IMR-90 (cell line): ENCODE measurements around the gene USP20. TPM values are rescaled to one million over a fixed set of nuclear protein-coding genes. Genes with fewer than 3 reads are reported as not detected.

ENCODE experiments used
- ATAC-seq: fragments of 200-7000 bp; cut with Tn5 transposase; 2 replicates; pipeline ENCODE4 v1.9.1; 2020; ENCODE audit warnings: low read depth, mild to moderate bottlenecking, moderate library complexity
- BruUV-seq: library from RNA; stranded (reverse); fragments of 400-500 nt; replicated peaks from 2 replicates; lab custom pipeline; 2021; lab: Mats Ljungman, UMichigan
- CTCF ChIA-PET: fragments of 300-600 bp; formaldehyde crosslinking; extraction: SDS; loops from one replicate; lab custom pipeline; 2021; ENCODE audit warnings: antibody characterized with exemption; lab: Yijun Ruan, JAX
- POLR2A ChIA-PET: fragments of 300-600 bp; sonication (Branson Sonifier 250); formaldehyde crosslinking; loops from one replicate; lab custom pipeline; 2022; ENCODE audit warnings: antibody characterized with exemption; ENCODE audit not compliant: unreplicated experiment; lab: Charles Lee
- DNase-seq: peaks from one replicate; pipeline ENCODE4 v3.0.0; 2013
- H2AFZ ChIP-seq: replicated peaks from 2 replicates; pipeline ENCODE3; 2013; ENCODE audit warnings: low read length, mild to moderate bottlenecking; ENCODE audit not compliant: poor library complexity
- H2AK5ac ChIP-seq: 2 replicates; pipeline ENCODE4 v1.6.1; 2013; ENCODE audit warnings: low read depth, low read length, inconsistent platforms
- H2AK9ac ChIP-seq: replicated peaks from 2 replicates; pipeline ENCODE3; 2013; ENCODE audit warnings: mild to moderate bottlenecking, low read depth, low read length, moderate library complexity; ENCODE audit not compliant: poor library complexity
- H2BK120ac ChIP-seq: 2 replicates; pipeline ENCODE4 v1.6.1; 2013; ENCODE audit warnings: low read depth, low read length, inconsistent platforms
- H2BK15ac ChIP-seq: 3 replicates; pipeline ENCODE4 v1.6.1; 2013; ENCODE audit warnings: low read depth, low read length, inconsistent platforms
- H2BK20ac ChIP-seq: 2 replicates; pipeline ENCODE4 v1.6.1; 2013; ENCODE audit warnings: low read depth, mild to moderate bottlenecking, inconsistent platforms, low read length, moderate library complexity
- H2BK5ac ChIP-seq: 2 replicates; pipeline ENCODE4 v1.6.1; 2013; ENCODE audit warnings: mild to moderate bottlenecking, low read depth, low read length, inconsistent platforms; ENCODE audit not compliant: poor library complexity, severe bottlenecking
- H3K14ac ChIP-seq: replicated peaks from 2 replicates; pipeline ENCODE4 v1.6.1; 2013; ENCODE audit warnings: low read depth, low read length, inconsistent platforms
- H3K18ac ChIP-seq: 2 replicates; pipeline ENCODE4 v1.6.1; 2013; ENCODE audit warnings: low read depth, low read length, control low read depth
- H3K23ac ChIP-seq: 2 replicates; pipeline ENCODE4 v1.6.1; 2013; ENCODE audit warnings: low read depth, low read length, inconsistent platforms
- H3K27ac ChIP-seq: 2 replicates; pipeline ENCODE4 v1.5.1; 2013; ENCODE audit warnings: mild to moderate bottlenecking, control low read depth, low read length; ENCODE audit not compliant: insufficient read depth
- H3K27me3 ChIP-seq: 2 replicates; pipeline ENCODE4 v1.6.1; 2013; ENCODE audit warnings: low read length; ENCODE audit not compliant: control insufficient read depth, insufficient read depth
- H3K36me3 ChIP-seq: 2 replicates; pipeline ENCODE4 v1.6.1; 2013; ENCODE audit warnings: low read length, mixed read lengths; ENCODE audit not compliant: control insufficient read depth, insufficient read depth
- H3K4ac ChIP-seq: 2 replicates; pipeline ENCODE4 v1.6.1; 2013; ENCODE audit warnings: low read depth, low read length, inconsistent platforms
- H3K4me1 ChIP-seq: 2 replicates; pipeline ENCODE4 v1.6.1; 2013; ENCODE audit warnings: low read length, mixed read lengths; ENCODE audit not compliant: control insufficient read depth, insufficient read depth
- H3K4me2 ChIP-seq: 2 replicates; pipeline ENCODE4 v1.6.1; 2013; ENCODE audit warnings: low read depth, mild to moderate bottlenecking, control low read depth, low read length, moderate library complexity
- H3K4me3 ChIP-seq: 2 replicates; pipeline ENCODE4 v1.5.1; 2013; ENCODE audit warnings: low read depth, mild to moderate bottlenecking, control low read depth, low read length, moderate library complexity; ENCODE audit not compliant: insufficient read depth
- H3K56ac ChIP-seq: 2 replicates; pipeline ENCODE4 v1.6.1; 2013; ENCODE audit warnings: low read length, inconsistent platforms; ENCODE audit not compliant: insufficient read depth; ENCODE audit errors: extremely low read depth
- H3K79me1 ChIP-seq, 2 experiments: 2 replicates each; pipeline ENCODE4 v1.6.1; 2013; ENCODE audit warnings: low read length in 2 of 2, inconsistent platforms in 1 of 2, low read depth in 1 of 2
- H3K9ac ChIP-seq: 2 replicates; pipeline ENCODE4 v1.6.1; 2013; ENCODE audit warnings: low read depth, low read length, control low read depth
- H3K9me1 ChIP-seq: 2 replicates; pipeline ENCODE4 v1.6.1; 2013; ENCODE audit warnings: low read length, inconsistent platforms; ENCODE audit not compliant: insufficient read depth
- H3K9me3 ChIP-seq: 2 replicates; pipeline ENCODE4 v1.6.1; 2013; ENCODE audit warnings: low read length; ENCODE audit not compliant: control insufficient read depth, insufficient read depth
- H4K20me1 ChIP-seq: 2 replicates; pipeline ENCODE4 v1.6.1; 2013; ENCODE audit warnings: low read length, inconsistent platforms; ENCODE audit not compliant: insufficient read depth
- H4K5ac ChIP-seq: 2 replicates; pipeline ENCODE4 v1.6.1; 2013; ENCODE audit warnings: mild to moderate bottlenecking, low read depth, low read length, control low read depth
- H4K8ac ChIP-seq, 2 experiments: 2 replicates each; pipeline ENCODE4 v1.6.1; 2013; ENCODE audit warnings: low read depth in 2 of 2, low read length in 2 of 2, control low read depth in 1 of 2, inconsistent platforms in 1 of 2
- H4K91ac ChIP-seq: 2 replicates; pipeline ENCODE4 v1.6.1; 2013; ENCODE audit warnings: low read depth, low read length, inconsistent platforms; ENCODE audit not compliant: insufficient read depth
- CTCF ChIP-seq: conservative IDR thresholded peaks from 2 replicates; pipeline ENCODE4 v1.5.1; 2012; ENCODE audit warnings: mild to moderate bottlenecking, low read depth, low read length, improper control_type of control experiment
- ELK1 ChIP-seq: fragments of 150-350 bp; IDR thresholded peaks from 2 replicates; pipeline ENCODE4 v1.6.1; 2016; ENCODE audit warnings: low read depth, mild to moderate bottlenecking, low read length, moderate library complexity, borderline replicate concordance
- RCOR1 ChIP-seq: IDR thresholded peaks from 2 replicates; pipeline ENCODE4 v1.6.1; 2012; ENCODE audit warnings: mild to moderate bottlenecking, low read length, improper control_type of control experiment; ENCODE audit not compliant: insufficient replicate concordance
- SMC3 ChIP-seq: fragments of 150-350 bp; IDR thresholded peaks from 2 replicates; pipeline ENCODE4 v1.6.1; 2016; ENCODE audit warnings: low read depth, mild to moderate bottlenecking, antibody characterized with exemption, low read length, moderate library complexity
- WGBS, 2 experiments: methylation state at CpG; one replicate each; pipeline versions ENCODE4 v1.1.5 to v1.1.7; 2013; ENCODE audit warnings: missing lambda C conversion rate in 2 of 2; ENCODE audit not compliant: insufficient read length in 1 of 2; ENCODE audit errors: extremely low coverage in 2 of 2; 5-methylcytosine and 5-hydroxymethylcytosine counted together
- dilution Hi-C: fragments of 300-500 bp; cut with HindIII; formaldehyde crosslinking; loops from one replicate; pipeline ENCODE4 v1.14.3; 2018; ENCODE audit warnings: low sequenced_read_pairs; ENCODE audit not compliant: unreplicated experiment
- in situ Hi-C: fragments of 300-500 bp; cut with MboI; formaldehyde crosslinking; loops from 3 replicates; pipeline ENCODE4 v1.14.3; 2019; ENCODE audit warnings: low sequenced_read_pairs, inconsistent platforms, mixed read lengths
- intact Hi-C: fragments of 100-400 bp; cut with micrococcal nuclease; formaldehyde crosslinking; loops from 2 replicates; pipeline ENCODE4 v1.10.0; 2022
- polyA plus RNA-seq, 3 experiments: library from polyadenylated mRNA; depleted of rRNA; stranded (reverse); fragments of >200 nt; gene quantifications; 2 replicates each; pipeline ENCODE4 v1.2.3, GENCODE V29; 2012; ENCODE audit warnings: low replicate concordance in 1 of 3
- total RNA-seq: library from RNA; depleted of rRNA; stranded (reverse); fragments of >200 nt; gene quantifications from 2 replicates; pipeline ENCODE4 v1.2.3, GENCODE V29; 2012

The USP20 gene
- total and polyA plus RNA-seq, 2 of the 4 experiments (the other 2 are of a cell fraction) = 3.8 to 21.6 TPM

- BruUV-seq = no TSS peak
- H2AK5ac ChIP-seq = no peak overlapping the region
- H3K27ac ChIP-seq = no peak overlapping the region
- in situ Hi-C loops (no loop called here), intact Hi-C loops (no loop called here), dilution Hi-C loops (no loop called here)
- H2BK15ac ChIP-seq = no peak overlapping the region
- CTCF ChIA-PET = no interaction called here
- no peak overlapping the region for H3K9ac ChIP-seq
- no peak overlapping the region for H4K8ac ChIP-seq
- no peak overlapping the region for H3K4me2 ChIP-seq
- no peak overlapping the region for H3K23ac ChIP-seq
- H4K20me1 ChIP-seq = no peaks in the 10 kb centered on the region
- H3K18ac ChIP-seq = no peak overlapping the region
- no peaks in the 10 kb centered on the region for H3K9me3 ChIP-seq
- H3K27me3 ChIP-seq = no peaks in the 10 kb centered on the region; the same call in 1 of the 2 replicates
- 78% methylated on average over 5 of the region's 17 CpGs; no CpG with 5 or more reads in 1 of the 2 experiments for WGBS, 2 experiments
- H4K5ac ChIP-seq = no peak overlapping the region
- peak overlapping the region; percentile 41 for H2AFZ ChIP-seq
- H3K14ac ChIP-seq = no peak overlapping the region
- DNase-seq (no peak), ATAC-seq (no peak)
- H3K4me1 ChIP-seq = peaks cover 6% of the 10 kb centered on the region
- no peak overlapping the region for H3K56ac ChIP-seq
- H3K79me1 ChIP-seq = peaks cover 17 to 25% of the 10 kb centered on the region in 2 experiments; a peak in 3 of 4 replicates
- peak overlapping the region; percentile 50 for H2AK9ac ChIP-seq
- peaks cover 3% of the 10 kb centered on the region; the same call in 1 of the 2 replicates for H3K36me3 ChIP-seq
- H3K4ac ChIP-seq = no peak overlapping the region
- no peak overlapping the region for H2BK120ac ChIP-seq
- H3K9me1 ChIP-seq = peaks cover 3% of the 10 kb centered on the region; the same call in 1 of the 2 replicates
- TF ChIP-seq ELK1 (no peak), CTCF (no peak), RCOR1 (no peak), SMC3 (no peak)
- no peak overlapping the region for H2BK20ac ChIP-seq
- H2BK5ac ChIP-seq = no peak overlapping the region
- H4K91ac ChIP-seq = no peak overlapping the region
- POLR2A ChIA-PET = no interaction called here
- H3K4me3 ChIP-seq = no peak overlapping the region
Observed at GRCh38 chr9:129801504-129801903, 33.8 kb upstream of the USP20 start.
